Islet of Langerhans (tissue), 1 donor: ENCODE results near the gene TBC1D2.

Experiments used
- FAIRE-seq: peaks from one replicate; lab custom pipeline; 2011; peaks lifted over from hg19 to GRCh38; lab: Jason Lieb, UNC

The TBC1D2 gene

DNA sequence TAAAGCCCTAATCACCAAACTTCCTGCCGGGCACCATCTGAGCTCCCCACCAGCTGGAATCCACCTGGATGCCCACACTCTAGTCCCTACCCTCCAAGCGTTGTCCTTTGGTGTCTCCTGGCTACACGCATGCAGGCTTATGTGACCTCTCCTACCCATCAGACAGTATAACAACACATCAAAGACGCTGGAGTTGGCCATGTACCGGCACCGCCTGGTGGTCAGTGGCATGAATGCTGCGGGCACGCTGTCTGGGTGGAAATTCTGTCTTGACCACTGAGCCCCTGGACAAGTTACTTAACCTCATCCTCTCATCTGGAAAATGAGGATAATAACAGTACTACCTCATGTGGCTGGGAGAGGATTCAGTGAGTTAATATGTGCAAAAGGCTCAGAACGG, 39.6 kb downstream of the TBC1D2 start:
- FAIRE-seq, result no peak

DNA sequence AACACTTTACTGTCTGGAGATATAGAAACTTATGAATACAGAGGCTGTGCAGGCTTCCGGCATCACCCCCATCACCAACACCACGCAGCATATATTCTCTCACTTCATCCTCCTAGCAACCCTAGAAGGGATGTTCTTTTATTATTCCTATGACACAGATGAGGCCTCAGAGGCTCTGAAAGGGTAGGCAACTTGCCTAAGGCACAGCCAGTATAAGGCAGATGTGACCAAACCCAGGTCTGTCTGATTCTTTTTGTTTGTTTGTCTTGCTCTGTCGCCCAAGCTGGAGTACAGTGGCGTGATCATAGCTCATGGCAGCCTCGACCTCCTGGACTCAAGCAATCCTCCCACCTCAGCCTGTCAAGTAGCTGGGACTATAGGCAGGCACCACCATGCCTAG, 40.2 kb downstream of the TBC1D2 start:
- FAIRE-seq, result no peak

DNA sequence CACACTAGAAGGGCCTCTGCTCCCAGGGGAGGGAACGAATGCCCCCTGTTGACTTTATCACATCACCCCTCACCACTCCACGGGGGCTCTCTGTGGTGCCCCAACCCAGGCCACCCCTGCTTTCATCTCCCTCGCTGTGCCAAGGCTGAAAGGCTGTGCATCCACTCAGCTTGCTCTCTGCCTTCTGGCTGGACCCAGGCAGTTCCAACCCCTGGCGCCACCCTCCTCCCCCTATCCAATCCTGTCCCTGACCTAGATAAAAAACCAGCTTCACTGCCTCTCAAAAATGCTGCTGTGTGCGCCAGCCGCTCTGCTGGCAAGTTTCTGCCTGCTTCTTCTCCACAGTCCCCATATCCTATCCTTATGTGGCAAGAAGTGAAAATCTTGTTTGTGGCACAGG, 40.6 kb downstream of the TBC1D2 start:
- no peak for FAIRE-seq

DNA sequence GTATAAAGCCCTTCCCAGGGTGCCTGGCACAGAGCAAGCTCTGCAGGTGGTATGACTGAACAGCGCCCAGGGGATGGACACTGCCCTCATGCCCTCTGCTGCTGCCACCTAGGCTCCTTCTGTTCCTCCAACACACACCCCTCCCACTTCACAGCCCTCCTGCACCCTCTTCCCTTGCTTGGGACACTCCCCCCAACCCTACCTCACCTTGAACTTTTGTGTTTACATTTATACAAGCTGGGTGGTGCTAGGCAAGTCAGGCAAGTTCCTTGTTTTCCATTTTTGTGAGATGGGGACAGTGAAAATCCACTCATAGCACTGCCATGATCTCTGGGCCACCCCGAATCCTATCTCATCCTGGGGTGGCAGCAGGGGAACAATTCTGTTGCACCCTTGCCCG, 44.2 kb downstream of the TBC1D2 start:
- no peak for FAIRE-seq

DNA sequence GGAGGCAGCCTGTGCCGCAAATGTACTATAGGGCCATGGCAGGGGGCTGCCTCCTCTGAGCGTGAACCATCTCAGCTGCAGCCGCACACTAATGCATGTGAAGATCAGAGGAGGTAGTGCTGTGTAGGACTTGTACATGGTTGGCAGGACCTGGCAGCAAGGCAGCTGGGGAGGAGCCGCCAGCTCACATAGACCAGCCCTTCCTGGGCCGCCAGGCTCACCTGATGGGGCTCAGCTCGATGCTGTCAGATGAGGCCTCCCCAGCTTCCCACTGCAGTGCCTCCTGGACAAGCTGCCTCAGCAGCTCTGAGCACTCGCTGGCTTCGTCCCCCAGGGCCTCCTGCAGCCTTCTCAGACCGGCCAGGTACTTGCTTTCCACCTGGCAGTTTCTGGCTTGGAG, 45.0 kb downstream of the TBC1D2 start:
- no peak for FAIRE-seq

DNA sequence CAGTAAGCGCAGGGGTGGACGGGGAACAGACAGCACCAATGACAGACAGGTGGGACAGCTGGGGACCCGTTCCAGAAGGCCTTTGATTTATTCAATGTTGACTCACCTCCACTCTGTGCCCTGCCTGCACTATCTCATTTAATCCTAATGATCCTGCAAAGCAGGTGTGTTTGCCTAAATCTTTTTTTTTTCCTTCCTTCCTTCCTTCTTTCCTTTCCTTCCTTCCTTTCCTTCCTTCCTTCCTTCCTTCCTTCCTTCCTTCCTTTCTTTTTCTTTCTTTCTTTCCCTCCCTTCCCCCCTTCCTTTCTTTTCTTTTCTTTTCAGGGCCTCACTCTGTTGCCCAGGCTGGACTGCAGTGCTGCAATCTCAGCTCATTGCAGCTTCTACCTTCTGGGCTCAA, 45.9 kb downstream of the TBC1D2 start:
- no peak for FAIRE-seq

DNA sequence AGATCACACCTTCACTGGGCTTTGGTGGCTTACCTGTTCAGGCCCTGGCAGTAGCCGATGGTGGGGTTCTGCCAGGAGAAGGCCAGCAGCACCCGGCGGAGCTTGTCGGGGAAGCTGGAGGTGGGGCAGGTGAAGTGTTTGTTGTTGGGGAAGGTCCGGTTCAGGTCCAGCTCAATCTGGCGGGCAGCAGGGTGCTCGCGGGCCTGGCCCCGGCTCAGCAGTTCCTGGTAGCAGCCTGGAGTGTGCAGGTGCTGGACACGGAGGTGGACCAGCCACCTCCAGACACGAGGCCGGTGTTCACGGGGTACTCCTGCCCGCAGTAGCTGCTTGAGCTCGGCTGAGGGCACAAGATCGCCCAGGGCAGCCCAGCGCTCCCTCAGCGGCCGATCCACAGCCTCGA, 46.8 kb downstream of the TBC1D2 start:
- no peak for FAIRE-seq

DNA sequence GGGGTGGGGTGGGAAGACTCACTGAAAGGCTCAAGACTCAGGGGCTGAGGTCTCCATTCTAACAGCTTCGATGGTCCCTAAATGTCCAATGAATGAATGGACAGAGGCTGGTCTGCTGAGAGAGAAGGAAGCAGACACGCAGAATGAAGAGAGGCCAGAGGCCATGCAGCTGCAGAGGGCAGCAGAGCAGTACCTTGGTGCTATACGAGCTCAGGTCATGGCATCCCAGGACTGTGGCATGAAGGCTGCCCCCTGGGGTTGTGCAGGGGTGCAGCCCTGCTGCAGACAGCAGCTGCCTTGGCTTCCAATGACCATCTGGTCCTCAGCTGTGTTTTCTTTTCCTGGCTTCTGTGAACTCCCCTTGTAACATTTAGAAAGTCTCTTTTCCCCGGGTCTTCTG, 47.8 kb downstream of the TBC1D2 start:
- no peak for FAIRE-seq

DNA sequence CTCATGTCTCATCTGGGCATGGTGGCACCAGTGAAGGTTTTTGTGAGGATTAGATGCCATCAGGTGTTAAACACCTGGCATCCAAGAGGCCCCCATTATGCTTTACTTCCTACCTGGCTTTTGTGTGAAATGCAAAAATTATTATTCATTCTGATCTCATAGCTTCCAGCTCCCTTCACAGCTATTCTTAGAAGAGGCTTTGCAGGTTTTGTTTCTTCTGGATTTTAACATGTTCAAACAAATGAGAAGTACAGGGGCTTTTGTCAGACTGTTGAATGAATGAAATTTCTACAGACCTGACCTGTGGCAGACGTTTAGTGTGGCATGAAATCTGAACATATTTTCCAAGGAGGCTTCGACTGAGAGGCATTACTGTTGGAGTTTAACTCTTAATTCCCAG, 48.7 kb downstream of the TBC1D2 start:
- FAIRE-seq, result no peak

DNA sequence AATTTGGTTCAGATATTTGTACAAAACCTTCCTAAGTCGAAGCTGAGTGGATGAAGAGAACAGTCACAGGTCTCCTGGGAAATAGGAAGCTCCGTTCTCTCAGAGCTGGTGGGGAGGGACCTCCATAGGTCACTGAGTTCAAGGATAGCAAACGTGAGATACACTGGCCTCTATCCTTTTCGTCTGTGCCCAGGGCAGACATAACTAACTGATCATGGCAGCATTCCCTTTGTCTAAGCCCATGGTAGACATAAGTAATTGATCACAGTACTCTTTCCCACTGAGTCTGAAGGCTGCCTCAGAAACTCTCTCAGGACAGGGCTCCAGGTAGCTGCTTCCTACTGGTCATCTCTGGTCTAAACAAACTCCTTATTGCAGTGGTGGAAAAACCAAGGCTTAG, 50.8 kb downstream of the TBC1D2 start:
- FAIRE-seq, result no peak

DNA sequence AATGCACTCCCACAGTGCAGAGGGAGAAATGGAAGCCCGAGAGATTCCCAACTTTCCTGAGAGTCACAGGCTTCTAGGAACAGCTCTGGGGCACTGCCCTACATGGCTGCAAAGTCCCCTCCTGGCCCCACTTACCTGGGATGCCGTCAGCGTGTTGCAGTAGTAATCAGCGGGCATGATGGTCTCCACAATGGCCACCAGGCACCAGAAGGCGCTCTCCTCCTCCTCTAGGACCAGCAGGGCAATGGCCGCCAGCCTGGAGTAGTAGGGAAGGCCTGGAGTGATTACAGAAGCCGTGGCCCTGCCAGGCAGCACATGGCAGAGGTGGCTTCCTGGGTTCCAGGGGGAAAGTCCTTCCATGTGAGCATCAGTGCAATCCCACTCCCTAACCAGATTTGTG, 52.3 kb downstream of the TBC1D2 start:
- no peak for FAIRE-seq

DNA sequence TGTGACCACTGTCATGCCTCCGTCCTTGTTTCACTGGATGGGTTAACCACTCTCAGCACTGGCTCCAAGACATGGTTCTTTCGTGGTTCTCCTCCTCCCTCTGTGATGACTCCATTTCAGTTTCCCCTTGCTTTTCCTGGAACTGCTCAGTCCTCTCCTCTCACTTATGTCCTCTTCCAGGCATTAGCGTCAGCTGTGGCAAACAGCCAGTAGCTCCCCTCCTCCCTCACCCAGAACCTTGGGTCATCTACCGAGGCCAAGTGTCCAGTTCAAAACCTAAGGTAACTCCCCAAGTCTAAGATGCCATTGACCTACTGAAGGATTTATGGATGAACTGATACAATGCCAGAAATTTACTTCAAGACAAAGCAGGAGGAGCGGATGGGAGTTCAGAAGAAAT, 53.2 kb downstream of the TBC1D2 start:
- FAIRE-seq, result no peak

DNA sequence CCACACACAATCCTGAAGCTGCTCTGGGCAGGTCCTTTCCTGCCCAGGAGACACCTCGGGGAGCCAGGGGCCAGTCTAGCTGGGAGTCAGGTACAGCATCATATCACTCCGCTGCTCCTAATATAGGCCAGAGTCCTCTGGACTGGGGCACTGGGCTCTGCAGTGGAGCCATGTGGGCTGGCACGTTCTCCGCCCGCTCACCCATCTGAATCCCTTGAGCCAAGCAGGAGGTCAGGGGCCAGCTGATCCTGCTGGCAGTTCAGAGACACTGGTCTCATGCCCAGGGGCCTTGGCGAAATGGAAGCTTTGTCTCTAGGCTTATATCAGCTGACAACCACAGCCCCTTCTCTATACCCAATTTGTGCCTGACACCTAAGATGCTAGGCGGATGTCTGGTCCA, 53.7 kb downstream of the TBC1D2 start:
- no peak for FAIRE-seq

DNA sequence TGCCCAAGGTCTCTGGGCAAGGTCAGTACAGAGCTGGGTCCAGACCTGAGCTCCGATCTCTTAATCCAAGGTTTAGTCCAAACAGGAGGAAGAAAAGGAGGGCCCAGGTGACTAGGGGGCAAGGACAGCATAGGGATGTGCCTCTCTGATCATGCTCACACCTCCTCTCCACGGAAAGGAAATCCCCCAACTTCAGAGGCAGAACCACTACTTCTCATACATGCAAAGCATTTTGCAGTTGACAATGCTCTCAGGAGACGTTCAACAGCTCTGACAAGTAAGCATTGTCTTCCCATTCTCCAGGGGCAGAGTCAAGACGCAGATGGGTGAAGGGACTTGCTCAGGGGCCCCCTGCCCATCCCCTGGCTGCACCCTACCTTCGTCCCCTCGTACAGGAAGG, 54.3 kb downstream of the TBC1D2 start:
- FAIRE-seq, result no peak

DNA sequence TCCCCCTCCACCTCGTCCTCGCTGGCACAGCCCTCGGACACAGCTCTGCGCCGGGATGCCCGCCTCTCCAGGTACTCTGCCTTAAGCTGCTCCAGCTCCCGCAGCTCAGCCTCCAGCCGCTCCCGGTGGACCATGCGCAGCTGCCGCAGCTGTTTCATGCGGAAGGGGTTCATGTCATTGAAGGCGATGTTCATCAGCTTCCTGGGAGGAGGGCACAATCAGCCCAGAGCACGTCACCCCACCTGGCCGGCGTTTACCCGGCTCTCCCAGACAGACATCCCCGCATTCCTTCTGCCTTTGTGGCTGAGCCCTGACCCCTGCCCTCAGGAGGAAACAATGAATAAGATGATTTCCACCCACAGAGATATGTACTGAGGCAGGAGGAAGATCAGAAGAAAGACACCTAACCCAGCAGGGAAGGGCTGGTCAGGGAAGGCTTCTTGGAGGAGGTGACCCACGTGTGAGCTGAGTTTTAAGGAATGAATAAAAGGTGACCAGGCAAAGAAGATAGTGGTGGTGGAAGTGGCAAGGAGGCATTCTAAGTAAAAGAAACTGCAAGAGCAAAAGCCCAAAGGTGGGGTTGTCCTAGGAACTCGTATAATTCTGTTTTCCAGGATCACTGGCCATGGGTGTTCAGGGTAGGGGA, 55.9 kb downstream of the TBC1D2 start:
- FAIRE-seq, result no peak

DNA sequence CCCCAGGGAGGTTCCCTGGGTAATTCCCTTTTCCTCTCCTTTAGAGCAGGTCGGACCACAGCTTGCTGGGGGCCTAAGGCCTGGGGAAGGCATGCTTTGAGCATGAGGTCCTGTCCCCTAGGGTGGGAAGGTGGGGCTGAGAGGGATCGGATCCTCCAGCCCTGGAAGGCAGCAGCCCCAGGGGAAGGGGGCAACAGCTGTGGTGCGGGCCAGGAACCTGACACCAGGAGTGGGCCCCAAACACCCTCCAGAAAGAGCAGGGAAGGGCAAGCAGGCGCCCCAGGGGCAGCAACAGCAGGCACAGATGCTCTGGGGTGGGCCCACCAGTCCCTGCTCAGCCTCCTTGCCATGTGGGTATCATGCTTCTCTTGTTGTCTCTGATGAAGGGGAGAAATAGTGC, 59.8 kb downstream of the TBC1D2 start:
- no peak for FAIRE-seq

DNA sequence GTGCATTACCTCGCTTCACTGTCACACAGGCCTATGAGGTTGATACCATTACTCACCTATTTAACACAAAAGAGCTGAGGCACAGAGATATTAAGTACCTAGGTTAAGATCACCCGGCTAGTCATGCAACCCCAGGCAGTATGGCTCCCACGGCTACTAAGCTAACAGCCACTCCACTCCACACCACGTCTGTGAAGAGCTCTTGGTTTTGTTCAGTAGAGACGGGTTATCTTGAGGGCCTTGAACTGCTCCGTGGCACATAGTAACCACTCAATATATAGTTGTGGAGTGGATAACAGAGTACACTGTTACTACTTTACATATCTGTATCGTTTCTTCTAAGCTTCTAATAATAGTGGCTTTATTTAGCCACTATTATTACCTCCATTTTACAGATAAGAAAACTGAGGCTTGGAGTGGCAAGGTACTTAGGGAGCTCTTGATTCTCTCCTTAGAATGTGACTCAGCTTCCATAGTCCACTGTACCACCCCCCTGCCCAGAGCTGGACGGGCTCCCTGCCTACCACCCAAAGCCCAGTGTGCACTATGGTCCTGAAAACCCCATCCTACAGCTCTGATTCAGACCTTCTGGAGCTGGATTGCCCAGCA, 62.0 kb downstream of the TBC1D2 start:
- no peak for FAIRE-seq

DNA sequence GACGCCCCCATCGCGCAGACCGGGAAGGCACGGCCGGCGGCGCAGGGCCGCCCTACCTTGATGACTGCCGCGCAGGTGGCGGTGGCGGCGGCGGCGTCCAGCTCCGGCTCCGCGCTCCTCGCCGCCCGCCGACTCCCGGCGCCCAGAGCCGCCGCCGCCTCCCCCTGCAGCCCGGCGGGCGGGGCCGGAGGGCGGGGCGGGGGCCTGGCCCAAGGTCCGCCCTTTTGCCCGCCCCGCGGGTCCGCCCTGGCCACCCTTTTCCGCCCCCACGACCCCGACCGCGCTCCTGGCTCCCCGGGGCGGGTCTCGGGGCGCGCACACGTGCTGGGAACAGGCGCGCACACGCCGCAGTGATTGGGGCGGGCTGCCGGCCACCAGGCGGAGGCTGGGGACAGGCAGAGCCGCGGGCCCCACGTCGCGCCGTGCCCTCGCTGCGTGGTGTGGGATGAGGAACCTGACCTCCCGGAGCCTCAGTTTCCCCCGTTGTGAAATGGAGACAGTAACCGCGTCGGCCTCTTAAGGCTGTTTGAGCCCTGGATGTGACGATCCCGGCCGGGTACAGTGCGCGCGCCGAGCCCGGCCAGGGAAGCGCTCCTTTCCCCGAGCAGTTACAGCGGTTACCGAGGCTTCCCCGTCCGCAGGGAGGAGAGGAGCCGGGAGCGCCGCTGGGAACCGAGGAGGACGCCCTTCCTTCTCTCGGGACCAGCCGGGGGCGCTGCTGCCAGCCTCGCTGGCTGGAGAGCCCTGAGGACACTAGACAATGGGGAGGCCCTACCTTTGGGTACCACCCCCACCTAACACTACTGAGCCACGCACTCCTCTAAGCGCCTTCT, 62.7 kb downstream of the TBC1D2 start, which contains the start of gene CORO2A:
Gene CORO2A, minus strand, starts transcription at position 135 of the 833 bp plus-strand sequence. CDS start 34,977 bp downstream, outside the sequence.
- no peak for FAIRE-seq

DNA sequence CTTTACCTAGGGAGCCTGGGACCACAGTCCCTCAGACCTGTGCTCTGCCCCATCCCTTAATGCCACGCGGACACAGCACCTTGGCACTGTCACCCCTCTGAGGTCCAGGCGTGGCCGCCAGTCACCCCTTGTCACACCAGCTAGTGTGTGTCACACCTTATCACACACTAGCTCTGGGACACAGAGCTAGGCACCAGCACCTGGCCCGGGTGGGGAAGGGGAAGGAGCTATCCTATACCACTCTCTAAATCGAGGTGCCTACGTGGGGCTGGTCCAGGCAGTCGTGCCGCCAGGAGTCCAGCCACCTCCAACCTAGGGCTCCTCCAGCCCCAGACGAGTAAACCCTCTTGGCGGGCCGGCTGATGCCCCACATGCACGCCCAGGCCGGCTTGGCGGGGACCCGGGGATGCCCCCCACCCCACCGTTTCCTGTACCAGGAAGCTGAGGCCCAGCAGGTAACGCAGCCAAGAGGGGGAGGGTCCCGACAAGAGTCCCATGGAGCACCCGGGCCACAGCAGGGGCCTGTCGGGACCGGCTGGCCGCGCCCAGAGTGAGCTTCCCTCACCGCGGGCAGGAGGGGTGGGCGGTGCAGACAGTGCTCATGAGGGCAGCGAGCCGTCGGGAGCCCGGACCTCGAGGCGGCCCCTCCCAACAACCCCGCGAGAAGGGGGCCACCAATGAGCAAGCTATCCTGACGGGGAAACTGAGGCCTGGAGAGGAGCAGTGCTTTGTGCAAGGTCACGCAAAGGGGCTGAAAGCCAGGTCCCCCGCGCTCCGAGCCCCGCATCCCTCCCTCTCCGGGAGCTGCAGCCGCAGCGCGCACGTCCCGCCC, 63.6 kb downstream of the TBC1D2 start:
- no peak for FAIRE-seq

DNA sequence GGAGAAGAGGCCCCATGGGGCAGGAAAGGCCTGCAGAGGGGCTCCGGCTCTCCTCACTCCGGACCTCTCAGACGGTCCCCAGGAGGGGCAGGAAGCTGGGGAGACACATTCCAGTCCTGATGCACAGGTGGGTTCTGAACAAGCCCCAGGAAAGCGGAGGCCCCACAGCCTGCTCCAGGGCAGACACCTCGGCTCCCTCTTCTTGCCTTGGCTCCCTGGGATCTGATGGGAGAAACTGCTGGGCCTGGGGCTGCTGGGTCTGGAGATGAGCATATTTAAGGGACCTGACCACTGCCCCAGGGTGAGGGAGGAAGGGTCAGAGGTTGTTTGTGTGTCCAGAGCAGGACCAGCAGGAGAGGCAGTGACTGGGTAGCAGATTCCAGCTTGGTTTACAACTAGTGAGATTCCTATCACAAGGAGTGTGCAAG, 64.3 kb downstream of the TBC1D2 start:
- FAIRE-seq, result no peak

DNA sequence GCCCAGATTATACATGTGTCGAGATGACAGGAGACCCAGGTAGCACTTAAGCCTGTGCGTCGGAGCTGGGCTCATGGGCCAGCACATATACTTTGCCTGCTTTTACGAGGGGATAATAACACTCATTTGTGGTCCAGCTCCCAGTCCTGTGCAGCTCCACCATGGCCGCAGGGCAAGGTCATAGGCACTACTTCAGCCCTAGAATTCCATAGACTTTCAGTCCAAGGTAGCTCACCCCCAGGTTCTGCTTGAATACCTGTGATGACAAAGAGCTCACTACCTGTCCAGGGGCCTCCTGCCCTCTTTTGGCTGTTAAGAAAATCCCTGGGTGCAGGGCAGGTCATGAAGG, 64.7 kb downstream of the TBC1D2 start:
- no peak for FAIRE-seq

DNA sequence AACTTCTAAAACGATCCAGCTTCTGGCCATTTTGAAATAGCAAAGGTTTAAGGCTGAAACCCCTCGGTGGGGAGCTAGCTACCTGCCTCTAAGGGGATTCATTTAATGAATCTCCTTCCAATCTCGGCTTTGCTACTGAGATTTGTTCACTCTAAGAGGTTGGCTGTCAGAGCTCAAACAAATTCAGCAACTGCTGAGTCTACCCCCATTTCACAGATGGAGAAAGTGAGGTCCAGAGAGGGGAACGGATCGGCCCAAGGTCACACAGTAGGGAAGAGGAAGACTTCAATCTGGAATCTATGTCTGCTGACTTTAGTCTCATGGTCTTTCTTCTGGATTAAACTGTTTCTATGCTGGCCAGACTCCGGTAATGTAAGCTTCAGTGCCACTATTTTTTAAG, 66.0 kb downstream of the TBC1D2 start:
- no peak for FAIRE-seq

DNA sequence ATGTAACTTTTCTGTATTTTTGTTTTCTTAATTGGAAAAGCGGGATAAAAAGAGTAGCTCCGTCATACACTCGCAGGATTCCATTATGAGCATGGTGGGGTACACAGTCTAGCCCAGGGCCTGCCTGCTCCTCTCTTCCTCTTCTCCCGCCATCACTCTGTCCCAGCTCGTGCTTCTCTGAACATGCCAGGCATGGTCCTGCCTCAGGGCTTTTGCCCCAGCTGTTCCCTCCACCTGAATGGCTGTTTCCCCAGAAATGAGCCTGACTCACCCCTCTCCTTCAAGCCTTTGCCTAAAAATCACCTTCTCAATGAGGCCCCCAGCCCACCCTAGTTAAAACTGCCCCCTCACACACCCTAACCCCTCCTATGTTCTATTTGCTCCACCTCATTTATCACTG, 67.5 kb downstream of the TBC1D2 start:
- FAIRE-seq, result no peak
